Stimulated activated CD4-positive, alpha-beta T cell treated with anti-CD3 and anti-CD28 coated beads, Interleukin-1b, Interleukin-23, amount 100 ng/mL, for 48 hours (primary cell): ENCODE data around the gene MACROD1.
"Not testable (repeated sequence)": the region's sequence is repeated elsewhere in the genome, so short reads cannot be mapped to it uniquely, and the experiment has no call there.

Experiments used
- DNase-seq: peaks from one replicate; pipeline ENCODE4 v3.0.0-alpha.2; 2020

MACROD1 gene

GRCh38 chr11:64185175-64185692, 19.3 kb upstream of the MACROD1 start:
- no peak for DNase-seq

GRCh38 chr11:64183890-64184289, 18.0 kb upstream of the MACROD1 start:
- no peak for DNase-seq

GRCh38 chr11:64181506-64182411, 15.8 kb upstream of the MACROD1 start:
- peak; percentile 60 for DNase-seq

GRCh38 chr11:64180891-64181290, 15.0 kb upstream of the MACROD1 start:
- DNase-seq: no peak

- no peak for DNase-seq
Measured at GRCh38 chr11:64178951-64179639, 13.2 kb upstream of the MACROD1 start.

GRCh38 chr11:64178203-64178602, 12.3 kb upstream of the MACROD1 start:
- DNase-seq: no peak

GRCh38 chr11:64176751-64177150, 10.8 kb upstream of the MACROD1 start:
- DNase-seq: no peak

- no peak for DNase-seq
Measured at GRCh38 chr11:64173616-64174355, 7.9 kb upstream of the MACROD1 start.

- DNase-seq: no peak
Measured at GRCh38 chr11:64170419-64170818, 4.5 kb upstream of the MACROD1 start.

GRCh38 chr11:64165481-64165841, 452 bp downstream of the MACROD1 start:
- no peak for DNase-seq

GRCh38 chr11:64164392-64165312, 1.3 kb downstream of the MACROD1 start:
- DNase-seq: no peak

GRCh38 chr11:64163951-64164350, 2.0 kb downstream of the MACROD1 start:
- no peak for DNase-seq

- not testable (repeated sequence) for DNase-seq
Measured at GRCh38 chr11:64162769-64163168, 3.1 kb downstream of the MACROD1 start.

GRCh38 chr11:64161037-64161436, 4.9 kb downstream of the MACROD1 start:
- no peak for DNase-seq

- no peak for DNase-seq
Measured at GRCh38 chr11:64157631-64158394, 8.1 kb downstream of the MACROD1 start.

GRCh38 chr11:64156235-64157011, 9.5 kb downstream of the MACROD1 start:
- no peak for DNase-seq

GRCh38 chr11:64153812-64154211, 12.1 kb downstream of the MACROD1 start:
- DNase-seq: no peak

GRCh38 chr11:64152841-64153691, 12.8 kb downstream of the MACROD1 start:
- peak; percentile 65 for DNase-seq

GRCh38 chr11:64151337-64151736, 14.6 kb downstream of the MACROD1 start:
- DNase-seq: no peak
